Right renal pelvis (tissue), 4 donors: ENCODE results near the gene SHISAL1. TPM values are rescaled to one million over a fixed set of nuclear protein-coding genes. Genes with fewer than 3 reads are reported as not detected.

Experiments used
- DNase-seq, 4 donors: peaks; one replicate each; pipeline ENCODE4 v3.0.0-alpha.2; 2013; ENCODE audit warnings: low read depth in 4 of 4, low spot score in 3 of 4, missing footprints in 1 of 4
- polyA plus RNA-seq, 4 donors: library from polyadenylated mRNA; unstranded; fragments of 120-200 nt; gene quantifications; one replicate each; pipeline ENCODE4 v1.2.1, GENCODE V29; 2013; ENCODE audit not compliant: insufficient read length in 4 of 4

Gene SHISAL1
- polyA plus RNA-seq, 4 donors: 1.6 to 2.5 (median 2.4) TPM

- DNase-seq: no peak
Observed at GRCh38 chr22:44266796-44267760, 45.7 kb downstream of the SHISAL1 start.

- DNase-seq: no peak
Observed at GRCh38 chr22:44263547-44263946, 49.2 kb downstream of the SHISAL1 start.

DNA sequence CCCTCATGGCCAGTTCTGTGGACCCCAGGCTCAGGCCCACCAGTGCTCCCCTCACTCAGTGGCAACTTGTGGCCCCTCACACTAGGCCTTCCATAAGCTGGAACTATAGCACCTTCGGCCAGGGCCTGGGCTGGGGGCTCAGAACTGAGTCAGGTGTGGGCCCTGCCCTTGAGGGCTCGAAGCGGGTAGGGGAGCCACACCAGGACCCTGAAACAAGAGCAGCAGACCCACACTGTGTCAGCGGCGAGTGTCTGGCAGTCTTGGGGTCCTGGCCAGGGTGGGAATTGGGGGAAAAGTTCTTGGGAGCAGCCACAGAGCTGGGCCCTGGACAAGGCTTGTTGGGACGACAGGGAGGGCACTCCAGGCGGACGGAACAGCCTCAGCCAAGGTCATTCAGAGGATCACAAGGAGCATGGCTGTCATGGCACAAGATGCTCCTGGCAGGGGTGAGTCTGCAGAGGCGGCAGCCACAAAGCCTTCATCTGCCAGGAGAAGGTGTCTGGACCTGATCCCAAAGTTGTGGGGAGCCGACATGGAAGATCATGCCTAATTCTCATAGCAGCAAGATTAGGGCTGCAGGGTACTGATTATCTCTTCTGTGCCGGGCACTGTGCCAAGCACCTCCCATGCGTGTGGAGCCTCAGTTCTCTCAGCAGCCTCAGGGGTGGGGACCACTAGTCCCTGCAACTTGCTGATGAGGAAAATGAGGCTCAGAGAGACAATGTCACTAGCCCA, 50.7 kb downstream of the SHISAL1 start:
- no peak for DNase-seq

DNA sequence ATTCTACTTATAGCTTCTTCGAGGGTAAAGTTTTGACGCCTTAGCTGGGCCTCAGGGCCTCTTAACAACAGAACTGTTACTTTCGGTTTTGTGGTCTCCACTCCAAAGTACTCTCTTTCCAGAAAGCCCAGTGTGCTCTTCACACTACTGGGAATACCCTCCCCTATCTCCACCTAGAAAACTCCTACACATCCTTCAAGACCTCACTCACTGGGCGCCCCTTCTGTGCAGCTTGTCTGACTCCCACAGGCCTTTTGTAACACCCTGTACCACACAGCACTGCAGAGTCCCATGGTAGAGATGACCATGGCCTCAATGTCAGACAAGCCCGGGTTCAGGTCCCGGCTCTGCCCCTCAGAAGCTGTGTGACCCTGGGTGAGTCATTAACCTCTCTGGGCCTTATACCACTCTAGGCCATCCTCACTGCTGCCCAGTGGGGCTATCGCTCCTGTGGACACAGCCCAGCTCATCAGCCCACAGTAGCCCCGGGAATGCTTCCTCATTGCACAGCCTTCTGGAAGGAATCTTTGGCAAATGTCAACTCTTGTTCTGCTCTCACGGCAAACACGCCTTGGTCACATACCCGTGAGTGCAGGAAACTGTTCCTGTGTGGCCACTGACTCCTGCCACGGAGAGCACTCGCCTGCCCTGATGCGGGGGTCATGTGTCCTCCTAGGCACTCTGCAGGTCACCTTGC, 51.4 kb downstream of the SHISAL1 start:
- no peak for DNase-seq

GRCh38 chr22:44260216-44261035, 52.3 kb downstream of the SHISAL1 start:
- no peak for DNase-seq

DNA sequence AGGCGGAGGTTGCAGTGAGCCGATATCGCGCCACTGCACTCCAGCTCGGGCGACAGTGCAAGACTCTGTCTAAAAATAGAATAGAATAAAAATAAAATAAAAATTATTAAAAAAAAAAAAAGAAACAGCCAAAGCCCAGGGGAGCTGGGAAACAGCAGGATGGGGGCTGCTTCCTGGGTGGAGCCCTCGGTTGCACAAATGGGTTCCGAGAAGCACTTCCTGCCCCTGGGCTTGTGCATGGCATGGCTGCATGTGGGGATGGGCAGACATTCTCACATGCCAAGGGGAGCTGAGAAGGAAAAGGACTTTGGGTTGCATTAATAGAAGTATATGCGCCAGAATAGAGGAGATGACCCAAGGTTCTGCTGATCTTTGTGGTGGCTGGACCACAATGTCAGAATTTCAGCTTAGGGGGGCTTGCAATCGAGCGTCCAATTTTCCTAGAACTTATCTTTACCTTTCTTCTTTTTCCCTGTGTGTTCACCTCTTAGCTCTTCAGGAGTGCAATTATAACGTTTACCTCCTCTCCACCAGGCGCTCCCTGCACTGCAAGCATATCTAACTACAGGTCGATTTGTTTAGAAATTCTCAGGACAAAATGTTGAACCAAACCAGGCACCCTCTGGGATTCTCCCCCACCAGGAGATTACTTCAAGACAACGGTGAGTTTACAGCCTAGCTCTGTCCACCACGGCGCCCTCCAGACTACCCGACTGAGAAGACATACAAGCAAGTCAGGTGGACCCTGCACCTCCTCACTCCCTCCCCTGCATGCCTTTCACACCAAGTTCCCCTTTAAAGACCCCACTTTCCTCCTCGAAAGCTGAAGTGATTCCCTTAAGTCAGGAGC, 53.2 kb downstream of the SHISAL1 start:
- DNase-seq: no peak

GRCh38 chr22:44256556-44257485, 55.9 kb downstream of the SHISAL1 start:
- no peak for DNase-seq

- no peak for DNase-seq
Observed at GRCh38 chr22:44256085-44256484, 56.7 kb downstream of the SHISAL1 start.

- no peak for DNase-seq
Observed at GRCh38 chr22:44254811-44255210, 57.9 kb downstream of the SHISAL1 start.

DNA sequence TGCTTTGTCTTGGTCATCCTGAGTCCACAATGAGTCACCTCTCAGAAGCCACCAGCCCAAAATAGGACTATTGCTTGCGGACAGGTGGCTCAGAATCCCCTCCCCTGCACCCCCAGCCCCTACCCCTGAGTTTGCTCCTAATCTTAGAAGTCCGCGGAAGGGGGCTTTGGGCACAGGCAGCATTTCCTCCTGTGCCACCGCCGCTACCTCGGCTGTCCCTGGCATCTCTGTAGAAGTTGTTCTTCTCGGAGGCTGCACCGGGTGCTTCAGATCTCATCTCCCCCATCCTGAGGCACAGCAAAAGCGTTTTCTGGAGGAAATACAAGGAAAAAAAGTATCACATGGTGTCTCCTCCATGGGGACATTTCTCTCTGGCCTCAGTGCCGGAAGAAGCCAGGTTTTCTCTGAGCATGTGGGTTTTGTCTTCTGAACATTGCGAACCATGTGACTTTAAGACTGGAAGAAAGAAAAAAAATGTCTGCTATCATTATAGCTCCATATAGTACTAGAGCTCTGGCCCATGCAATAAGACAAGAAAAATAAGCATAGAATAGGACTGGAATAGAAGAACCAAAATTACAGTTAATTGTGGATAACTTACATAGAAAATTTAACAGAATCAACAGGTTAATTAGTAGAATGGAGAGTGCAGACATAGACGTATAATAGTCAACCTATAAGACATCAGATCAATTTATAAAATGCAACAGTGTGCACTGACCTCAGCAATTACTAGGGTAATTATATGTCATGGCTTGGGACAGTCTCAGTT, 63.2 kb downstream of the SHISAL1 start:
- no peak for DNase-seq

DNA sequence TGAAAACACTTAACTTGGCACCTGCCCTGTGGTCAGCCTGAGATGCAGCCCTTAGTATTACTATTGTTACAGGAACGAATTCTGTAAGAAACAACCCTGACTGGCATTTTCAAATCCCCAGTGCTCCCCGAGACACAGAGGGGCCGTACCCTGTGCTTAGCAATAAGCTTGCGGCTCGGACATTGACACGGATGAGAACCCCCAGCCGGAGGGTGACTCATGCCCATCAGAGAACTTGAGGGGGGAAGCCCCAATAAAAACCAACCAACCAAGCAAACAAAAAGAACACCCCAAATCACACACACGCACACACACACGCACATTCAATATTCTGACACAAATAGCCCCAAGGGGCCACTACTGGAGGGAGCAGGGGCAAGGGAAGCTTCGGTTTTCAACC, 63.8 kb downstream of the SHISAL1 start:
- no peak for DNase-seq

- no peak for DNase-seq
Observed at GRCh38 chr22:44247923-44248892, 64.5 kb downstream of the SHISAL1 start.

GRCh38 chr22:44247346-44247745, 65.4 kb downstream of the SHISAL1 start:
- DNase-seq: no peak

DNA sequence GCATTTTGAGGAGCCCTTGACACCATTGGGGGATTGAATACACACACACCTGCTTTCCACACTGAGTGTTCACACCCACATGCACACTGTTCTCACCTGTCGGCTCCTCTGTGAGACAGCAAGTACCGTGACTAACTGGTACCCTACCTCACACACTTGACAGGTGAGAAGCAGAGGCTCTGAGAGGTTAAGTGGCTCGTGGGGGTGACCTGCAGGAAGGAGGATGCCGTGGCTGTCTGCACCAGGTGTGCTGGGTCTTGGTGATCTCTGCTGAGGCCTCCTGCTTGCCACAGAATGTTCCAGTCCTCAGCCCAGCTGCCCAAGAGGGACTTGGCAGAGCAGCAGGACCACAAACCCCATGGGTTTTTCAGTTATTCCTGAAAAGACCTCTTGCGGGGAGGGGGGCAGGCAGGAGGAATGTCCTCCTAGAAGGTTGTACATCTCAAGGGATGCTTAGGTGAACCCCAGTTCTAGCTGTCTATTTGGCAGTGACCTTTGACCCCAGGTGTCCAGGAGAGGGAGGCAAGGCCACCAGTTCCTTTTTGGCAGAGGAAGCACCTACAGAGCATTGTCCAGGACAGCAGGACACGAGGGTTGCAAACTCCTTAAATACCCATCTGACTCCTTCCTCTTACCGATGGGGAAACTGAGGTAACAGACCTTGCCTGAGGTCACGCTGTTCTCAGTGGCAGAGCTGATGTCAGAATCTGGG, 66.0 kb downstream of the SHISAL1 start:
- DNase-seq: no peak

GRCh38 chr22:44245867-44246266, 66.9 kb downstream of the SHISAL1 start:
- DNase-seq: no peak

GRCh38 chr22:44245438-44245837, 67.3 kb downstream of the SHISAL1 start:
- no peak for DNase-seq
